Activated T-cell treated with anti-CD3 and anti-CD28 coated beads, Interleukin-2, amount 50 U/mL, for 4 hours (primary cell): ENCODE results near the gene CASS4. TPM values are rescaled to one million over a fixed set of nuclear protein-coding genes. Genes with fewer than 3 reads are reported as not detected.
A peak's percentile ranks its signal among the peaks of the same experiment; 100 is the strongest.

Experiments
- ATAC-seq, 2 donors: fragments of 200-7000 bp; cut with Tn5 transposase; one replicate each; pipeline ENCODE4 v1.10.0; 2021
- DNase-seq: peaks from one replicate; pipeline ENCODE4 v3.0.0-alpha.2; 2020
- H3K27me3 Mint-ChIP-seq: one replicate; pipeline ENCODE4 v1.8.0; 2021; ENCODE audit warnings: low read depth, mixed read lengths
- H3K36me3 Mint-ChIP-seq: one replicate; pipeline ENCODE4 v1.8.0; 2022; ENCODE audit warnings: mixed read lengths; ENCODE audit not compliant: insufficient read depth
- H3K4me1 Mint-ChIP-seq: one replicate; pipeline ENCODE4 v1.8.0; 2021; ENCODE audit warnings: low read depth, mixed read lengths
- H3K4me3 Mint-ChIP-seq: one replicate; pipeline ENCODE4 v1.8.0; 2021; ENCODE audit warnings: mild to moderate bottlenecking, moderate library complexity, mixed read lengths
- H3K9me3 Mint-ChIP-seq: one replicate; pipeline ENCODE4 v1.8.0; 2021; ENCODE audit warnings: mixed read lengths
- total RNA-seq, 3 donors: library from RNA; stranded (reverse); gene quantifications; one replicate each; pipeline ENCODE4 v1.2.1, GENCODE V29; 2021

The CASS4 gene
- 1 to 10 TPM; 1.9 to 2.5 (median 2.4) TPM for total RNA-seq

DNA sequence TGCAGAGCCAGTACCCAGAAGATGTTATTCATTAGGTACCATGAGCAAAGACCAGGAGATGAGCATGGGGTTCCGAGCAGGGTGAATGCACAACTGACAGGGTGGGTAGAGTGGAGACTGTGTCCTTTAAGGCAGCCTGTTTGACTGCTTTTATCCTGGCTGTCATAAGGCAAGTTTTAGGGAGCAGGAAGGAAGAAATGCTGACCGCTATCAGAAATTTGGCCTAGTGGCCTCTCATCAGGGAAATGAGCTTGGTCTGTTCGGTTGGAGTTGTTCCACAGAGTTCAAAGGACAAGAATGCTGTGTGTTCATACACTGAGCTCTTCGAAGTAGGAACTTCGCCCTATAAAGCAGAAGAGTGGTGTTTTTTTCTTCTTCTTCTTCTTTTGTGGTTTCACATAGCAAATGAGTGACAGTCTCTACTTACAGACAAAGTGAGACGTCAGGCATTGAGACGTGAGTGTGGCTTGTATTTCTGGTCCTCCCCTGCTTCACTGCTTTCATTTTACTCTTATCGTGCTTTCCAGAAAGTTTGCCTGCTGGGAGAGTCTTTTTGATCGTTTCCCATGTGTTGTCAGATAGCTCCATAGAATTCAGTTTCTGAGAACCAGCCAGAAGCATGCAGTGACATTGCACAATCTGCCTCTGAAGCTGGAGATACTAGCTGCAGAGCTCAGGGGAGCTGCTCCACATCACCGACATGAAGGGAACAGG lies at the start of gene CASS4:
Gene CASS4 (plus strand): TSS at position 502 of the 714 bp plus-strand sequence. CDS start 199 bp downstream, at position 701.
- no peaks in the 10 kb centered on the region for H3K9me3 Mint-ChIP-seq
- DNase-seq (no peak), ATAC-seq (peak; percentile 70 to 76)
- H3K4me1 Mint-ChIP-seq, result peaks cover 59% of the 10 kb centered on the region
- no peaks in the 10 kb centered on the region for H3K27me3 Mint-ChIP-seq
- peak within 1 kb of the TSS; percentile 76 for H3K4me3 Mint-ChIP-seq
- H3K36me3 Mint-ChIP-seq, result peaks cover 13% of the 10 kb centered on the region

- no peaks in the 10 kb centered on the region for H3K9me3 Mint-ChIP-seq
- H3K36me3 Mint-ChIP-seq, result peaks cover 16% of the 10 kb centered on the region
- no peaks in the 10 kb centered on the region for H3K27me3 Mint-ChIP-seq
- DNase-seq (no peak), ATAC-seq (no peak)
- no peak overlapping the region for H3K4me3 Mint-ChIP-seq
- H3K4me1 Mint-ChIP-seq, result peaks cover 19% of the 10 kb centered on the region
Observed at GRCh38 chr20:56362833-56363413, 49.1 kb upstream of the CASS4 start.

DNA sequence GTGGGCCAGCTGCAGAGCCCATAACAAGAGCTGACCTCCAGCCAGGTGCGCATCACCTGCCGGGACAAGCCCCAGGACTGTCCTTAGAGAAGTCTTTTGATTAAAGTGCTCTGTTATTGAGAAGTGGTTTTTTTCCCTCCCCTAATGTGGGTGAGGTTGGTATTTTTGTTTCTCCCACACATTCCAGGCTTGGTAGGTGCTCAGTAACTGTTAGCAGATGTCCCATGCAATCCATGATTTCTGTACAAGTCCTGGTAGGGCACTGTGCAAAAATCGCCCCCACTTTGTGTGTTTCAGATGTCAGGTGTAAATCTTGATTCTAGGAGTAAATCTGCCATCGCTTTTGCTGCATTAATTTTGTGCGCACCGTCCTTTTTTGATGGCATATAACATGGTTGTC lies 48.6 kb upstream of the CASS4 start:
- no peaks in the 10 kb centered on the region for H3K27me3 Mint-ChIP-seq
- peaks cover 16% of the 10 kb centered on the region for H3K4me1 Mint-ChIP-seq
- DNase-seq (no peak), ATAC-seq (no peak)
- H3K36me3 Mint-ChIP-seq, result peaks cover 16% of the 10 kb centered on the region
- no peaks in the 10 kb centered on the region for H3K9me3 Mint-ChIP-seq
- H3K4me3 Mint-ChIP-seq, result no peak overlapping the region

DNA sequence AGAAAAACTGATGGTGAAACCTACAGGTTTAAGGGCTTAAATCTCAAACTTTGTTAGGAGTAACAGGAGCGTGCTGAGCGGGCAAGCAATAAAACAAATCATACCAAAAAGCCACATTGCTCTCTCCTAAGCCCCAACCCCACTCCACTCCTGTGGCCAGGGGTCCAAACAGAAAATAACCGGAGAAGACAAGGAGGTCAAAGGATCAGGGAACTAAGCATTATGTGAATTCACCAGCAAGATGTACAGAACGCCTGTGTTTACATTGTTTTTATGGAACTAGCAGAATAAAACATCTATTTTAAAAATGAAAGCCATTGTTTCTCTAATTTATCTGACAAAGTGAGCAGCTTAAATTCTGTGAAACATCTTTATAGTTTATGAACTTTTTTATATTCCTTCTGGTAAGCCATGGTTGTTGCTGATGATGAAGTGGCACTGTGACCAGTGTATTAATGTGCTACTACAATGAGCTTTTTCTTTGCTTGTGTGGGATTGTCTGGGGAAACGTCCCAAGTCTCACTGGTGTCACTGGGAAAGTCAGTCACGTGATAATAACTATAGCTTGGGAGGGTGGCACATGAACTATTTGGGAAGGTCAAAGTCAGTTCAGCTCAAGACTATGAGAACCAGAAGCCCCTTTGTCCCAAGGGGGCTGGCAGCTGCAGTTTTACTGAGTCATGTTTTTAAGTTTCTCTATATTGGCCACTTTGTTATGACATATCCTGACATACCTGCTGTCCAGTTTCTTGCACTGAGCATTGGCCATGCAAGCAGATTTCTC lies 43.5 kb upstream of the CASS4 start:
- DNase-seq (no peak), ATAC-seq (no peak)
- H3K36me3 Mint-ChIP-seq, result peaks cover 24% of the 10 kb centered on the region
- H3K9me3 Mint-ChIP-seq, result no peaks in the 10 kb centered on the region
- H3K4me3 Mint-ChIP-seq, result no peak overlapping the region
- no peaks in the 10 kb centered on the region for H3K27me3 Mint-ChIP-seq
- peaks cover 8% of the 10 kb centered on the region for H3K4me1 Mint-ChIP-seq

GRCh38 chr20:56369179-56369578 lies 42.9 kb upstream of the CASS4 start:
- no peaks in the 10 kb centered on the region for H3K9me3 Mint-ChIP-seq
- H3K27me3 Mint-ChIP-seq, result no peaks in the 10 kb centered on the region
- no peak overlapping the region for H3K4me3 Mint-ChIP-seq
- H3K36me3 Mint-ChIP-seq, result peaks cover 24% of the 10 kb centered on the region
- DNase-seq, result no peak
- H3K4me1 Mint-ChIP-seq, result peaks cover 10% of the 10 kb centered on the region
- ATAC-seq, result no peak

DNA sequence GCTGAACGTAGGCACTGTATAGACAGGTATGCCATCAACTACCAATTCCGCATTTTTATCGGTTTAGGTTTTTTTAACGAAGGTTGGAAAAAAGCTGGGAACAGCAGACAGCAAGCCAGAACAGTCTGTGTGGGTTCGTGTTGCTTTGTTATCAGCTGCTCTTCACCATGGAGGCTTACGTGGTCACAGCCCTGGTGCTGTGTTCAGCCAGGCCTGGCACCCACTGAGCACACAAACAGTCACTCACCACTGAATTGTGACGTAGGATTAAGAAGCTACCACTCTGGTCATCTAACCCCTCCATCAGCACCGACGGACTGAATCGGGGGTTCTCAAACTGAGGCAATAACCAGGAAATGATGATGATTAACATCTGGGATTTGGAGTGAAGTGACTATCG lies 40.1 kb upstream of the CASS4 start:
- ATAC-seq (no peak), DNase-seq (no peak)
- H3K4me1 Mint-ChIP-seq, result peaks cover 16% of the 10 kb centered on the region
- no peaks in the 10 kb centered on the region for H3K9me3 Mint-ChIP-seq
- peaks cover 17% of the 10 kb centered on the region for H3K36me3 Mint-ChIP-seq
- H3K27me3 Mint-ChIP-seq, result no peaks in the 10 kb centered on the region
- H3K4me3 Mint-ChIP-seq, result no peak overlapping the region

GRCh38 chr20:56372850-56373249 lies 39.2 kb upstream of the CASS4 start:
- Mint-ChIP-seq H3K4me1 (peaks cover 16% of the 10 kb centered on the region), H3K27me3 (no peaks in the 10 kb centered on the region), H3K36me3 (peaks cover 12% of the 10 kb centered on the region), H3K9me3 (no peaks in the 10 kb centered on the region), H3K4me3 (no peak overlapping the region)
- DNase-seq (no peak), ATAC-seq (peak; percentile 21 to 40)

GRCh38 chr20:56373942-56374341 lies 38.1 kb upstream of the CASS4 start:
- Mint-ChIP-seq H3K27me3 (no peaks in the 10 kb centered on the region), H3K4me1 (peaks cover 16% of the 10 kb centered on the region), H3K9me3 (no peaks in the 10 kb centered on the region), H3K36me3 (peaks cover 10% of the 10 kb centered on the region), H3K4me3 (no peak overlapping the region)
- ATAC-seq, result peak; percentile 60 to 75
- DNase-seq, result no peak

DNA sequence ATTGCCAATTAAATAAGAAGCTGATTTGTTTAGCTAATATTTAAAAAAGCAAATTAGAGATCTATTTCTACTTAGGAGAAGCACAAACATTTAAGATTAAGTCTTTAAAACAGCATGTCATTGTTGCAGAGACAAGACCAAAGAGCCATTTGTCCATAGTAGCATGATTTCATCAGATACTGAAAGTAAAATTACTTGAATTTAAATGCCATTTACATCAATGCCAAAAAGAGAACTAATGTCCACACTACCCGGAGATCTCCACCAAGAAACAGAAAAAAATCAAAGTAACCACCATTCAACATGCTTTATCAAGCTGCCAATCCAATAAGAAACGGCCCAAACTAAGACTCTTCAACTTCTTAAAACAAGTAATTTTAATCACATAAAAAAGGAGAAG lies 35.7 kb upstream of the CASS4 start:
- no peak overlapping the region for H3K4me3 Mint-ChIP-seq
- H3K4me1 Mint-ChIP-seq, result peaks cover 18% of the 10 kb centered on the region
- DNase-seq (no peak), ATAC-seq (no peak)
- no peaks in the 10 kb centered on the region for H3K27me3 Mint-ChIP-seq
- no peaks in the 10 kb centered on the region for H3K9me3 Mint-ChIP-seq
- H3K36me3 Mint-ChIP-seq, result peaks cover 6% of the 10 kb centered on the region

GRCh38 chr20:56378386-56378785 lies 33.7 kb upstream of the CASS4 start:
- peaks cover 6% of the 10 kb centered on the region for H3K36me3 Mint-ChIP-seq
- peaks cover 10% of the 10 kb centered on the region for H3K4me1 Mint-ChIP-seq
- ATAC-seq (no peak), DNase-seq (no peak)
- H3K4me3 Mint-ChIP-seq, result no peak overlapping the region
- H3K9me3 Mint-ChIP-seq, result no peaks in the 10 kb centered on the region
- no peaks in the 10 kb centered on the region for H3K27me3 Mint-ChIP-seq

DNA sequence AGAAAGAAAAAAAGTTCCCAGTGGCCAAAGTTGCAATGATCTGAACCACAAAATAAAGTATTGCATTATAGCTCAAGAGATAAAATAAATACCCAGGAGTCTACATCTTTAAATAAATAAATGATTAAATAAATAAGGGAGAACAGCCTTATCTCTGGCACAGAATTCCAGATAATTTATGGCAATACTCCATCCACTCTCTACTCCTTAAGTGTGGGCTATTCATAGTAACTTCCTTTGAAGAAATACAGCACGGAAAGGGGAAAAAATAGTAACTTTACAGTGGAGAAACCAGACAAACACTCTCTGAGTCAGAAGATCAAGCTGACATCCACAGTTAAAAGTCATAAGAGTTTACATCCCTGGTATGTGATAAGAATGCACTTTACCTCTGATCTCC lies 31.7 kb upstream of the CASS4 start:
- Mint-ChIP-seq H3K27me3 (no peaks in the 10 kb centered on the region), H3K4me1 (peaks cover 8% of the 10 kb centered on the region), H3K36me3 (peaks cover 6% of the 10 kb centered on the region), H3K4me3 (no peak overlapping the region), H3K9me3 (no peaks in the 10 kb centered on the region)
- ATAC-seq, result no peak
- DNase-seq, result no peak

- Mint-ChIP-seq H3K36me3 (peaks cover 6% of the 10 kb centered on the region), H3K27me3 (no peaks in the 10 kb centered on the region), H3K4me3 (no peak overlapping the region), H3K4me1 (peaks cover 2% of the 10 kb centered on the region), H3K9me3 (no peaks in the 10 kb centered on the region)
- no peak for DNase-seq
- no peak for ATAC-seq
Observed at GRCh38 chr20:56381501-56381900, 30.6 kb upstream of the CASS4 start.

- ATAC-seq (no peak), DNase-seq (no peak)
- H3K9me3 Mint-ChIP-seq, result no peaks in the 10 kb centered on the region
- H3K4me1 Mint-ChIP-seq, result peaks cover 2% of the 10 kb centered on the region
- H3K27me3 Mint-ChIP-seq, result no peaks in the 10 kb centered on the region
- no peak overlapping the region for H3K4me3 Mint-ChIP-seq
- peaks cover 6% of the 10 kb centered on the region for H3K36me3 Mint-ChIP-seq
Observed at GRCh38 chr20:56382696-56383095, 29.4 kb upstream of the CASS4 start.

- H3K36me3 Mint-ChIP-seq, result peaks cover 6% of the 10 kb centered on the region
- H3K4me1 Mint-ChIP-seq, result peaks cover 2% of the 10 kb centered on the region
- H3K27me3 Mint-ChIP-seq, result no peaks in the 10 kb centered on the region
- no peak overlapping the region for H3K4me3 Mint-ChIP-seq
- ATAC-seq (no peak), DNase-seq (no peak)
- no peaks in the 10 kb centered on the region for H3K9me3 Mint-ChIP-seq
Observed at GRCh38 chr20:56383334-56383733, 28.7 kb upstream of the CASS4 start.

DNA sequence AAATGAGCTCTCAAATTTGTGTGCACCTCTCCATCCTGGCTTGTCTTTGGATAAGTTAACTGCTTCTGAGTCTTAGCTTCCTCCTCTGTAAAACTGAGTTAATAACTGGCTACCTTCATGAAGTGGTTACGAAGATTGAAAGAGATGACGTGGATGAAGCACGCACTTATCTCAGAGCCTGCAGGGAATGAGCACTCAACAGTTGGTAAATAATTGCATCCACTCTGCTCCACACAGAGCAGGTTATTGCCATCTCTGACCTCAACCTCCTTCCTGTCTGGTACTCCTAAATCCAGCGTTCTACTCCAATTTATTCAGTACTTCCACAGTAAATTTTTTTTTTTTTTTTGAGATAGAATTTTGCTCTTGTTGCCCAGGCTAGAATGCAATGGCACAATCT lies 26.9 kb upstream of the CASS4 start:
- H3K27me3 Mint-ChIP-seq, result no peaks in the 10 kb centered on the region
- H3K4me1 Mint-ChIP-seq, result peaks cover 2% of the 10 kb centered on the region
- DNase-seq (no peak), ATAC-seq (no peak)
- H3K9me3 Mint-ChIP-seq, result no peaks in the 10 kb centered on the region
- no peak overlapping the region for H3K4me3 Mint-ChIP-seq
- H3K36me3 Mint-ChIP-seq, result peaks cover 4% of the 10 kb centered on the region
